Calu3 (cell line): Measurements from ENCODE around the gene ARID5B. TPM values are rescaled to one million over a fixed set of nuclear protein-coding genes. Genes with fewer than 3 reads are reported as not detected.

Experiments
- BruUV-seq: library from RNA; stranded (reverse); fragments of 400-500 nt; replicated peaks from 2 replicates; lab custom pipeline; 2021; lab: Mats Ljungman, UMichigan
- CTCF ChIA-PET: fragments of 300-600 bp; sonication (Branson Sonifier 250); formaldehyde crosslinking; loops from one replicate; lab custom pipeline; 2022; ENCODE audit warnings: antibody characterized with exemption; lab: Charles Lee
- DNase-seq: peaks from one replicate; pipeline ENCODE4 v3.0.0; 2022
- H3K27ac Mint-ChIP-seq: one replicate; pipeline ENCODE4 v1.8.0; 2022; ENCODE audit warnings: mixed read lengths; ENCODE audit not compliant: unreplicated experiment
- H3K27me3 Mint-ChIP-seq: one replicate; pipeline ENCODE4 v1.8.0; 2022; ENCODE audit warnings: mixed read lengths; ENCODE audit not compliant: unreplicated experiment
- H3K36me3 Mint-ChIP-seq: one replicate; pipeline ENCODE4 v1.8.0; 2022; ENCODE audit warnings: mild to moderate bottlenecking, moderate library complexity, mixed read lengths; ENCODE audit not compliant: insufficient read depth, unreplicated experiment
- H3K4me1 Mint-ChIP-seq: one replicate; pipeline ENCODE4 v1.8.0; 2022; ENCODE audit warnings: mild to moderate bottlenecking, low read depth, mixed read lengths; ENCODE audit not compliant: unreplicated experiment
- H3K4me3 Mint-ChIP-seq: one replicate; pipeline ENCODE4 v1.8.0; 2022; ENCODE audit warnings: mild to moderate bottlenecking, low read depth, moderate library complexity, mixed read lengths; ENCODE audit not compliant: unreplicated experiment
- H3K9me3 Mint-ChIP-seq: one replicate; pipeline ENCODE4 v1.8.0; 2022; ENCODE audit warnings: low read depth, mixed read lengths; ENCODE audit not compliant: unreplicated experiment
- intact Hi-C: fragments of 100-400 bp; cut with micrococcal nuclease; formaldehyde crosslinking; loops from one replicate; pipeline ENCODE4 v1.10.0; 2022; ENCODE audit not compliant: unreplicated experiment
- total RNA-seq: library from RNA; stranded (reverse); gene quantifications from 2 replicates; pipeline ENCODE4 v1.2.3, GENCODE V29; 2022
- TF ChIP-seq, protein P1 (sequence below): fragments of 200-600 bp; IDR thresholded peaks from one replicate; pipeline ENCODE4 v1.8.0; 2022; ENCODE audit warnings: antibody characterized with exemption; ENCODE audit not compliant: unreplicated experiment

The ARID5B gene
- total RNA-seq, 1 experiment from 2014 or later: 10.0 TPM

GRCh38 chr10:62083412-62084267, 182.1 kb downstream of the ARID5B start:
- BruUV-seq: no TSS peak
- CTCF ChIA-PET: interaction anchor here (0.6 to 2.4 kb wide), 4 partner anchors 10 to 1267 kb away, joined by 3 to 10 read pairs (median 6); no protein-coding TSS in a partner anchor
- peaks cover 24% of the 10 kb centered on the region for H3K36me3 Mint-ChIP-seq
- H3K27ac Mint-ChIP-seq: peak overlapping the region; percentile 89
- H3K4me3 Mint-ChIP-seq: peak overlapping the region; percentile 27
- peak; percentile 45 for DNase-seq
- peaks cover 52% of the 10 kb centered on the region for H3K4me1 Mint-ChIP-seq
- H3K9me3 Mint-ChIP-seq: no peaks in the 10 kb centered on the region
- intact Hi-C loops: loop anchor here (2.0 kb wide), 1 partner anchor 179 kb away; no protein-coding TSS in a partner anchor
- no peaks in the 10 kb centered on the region for H3K27me3 Mint-ChIP-seq
- TF ChIP-seq, protein P1, sequence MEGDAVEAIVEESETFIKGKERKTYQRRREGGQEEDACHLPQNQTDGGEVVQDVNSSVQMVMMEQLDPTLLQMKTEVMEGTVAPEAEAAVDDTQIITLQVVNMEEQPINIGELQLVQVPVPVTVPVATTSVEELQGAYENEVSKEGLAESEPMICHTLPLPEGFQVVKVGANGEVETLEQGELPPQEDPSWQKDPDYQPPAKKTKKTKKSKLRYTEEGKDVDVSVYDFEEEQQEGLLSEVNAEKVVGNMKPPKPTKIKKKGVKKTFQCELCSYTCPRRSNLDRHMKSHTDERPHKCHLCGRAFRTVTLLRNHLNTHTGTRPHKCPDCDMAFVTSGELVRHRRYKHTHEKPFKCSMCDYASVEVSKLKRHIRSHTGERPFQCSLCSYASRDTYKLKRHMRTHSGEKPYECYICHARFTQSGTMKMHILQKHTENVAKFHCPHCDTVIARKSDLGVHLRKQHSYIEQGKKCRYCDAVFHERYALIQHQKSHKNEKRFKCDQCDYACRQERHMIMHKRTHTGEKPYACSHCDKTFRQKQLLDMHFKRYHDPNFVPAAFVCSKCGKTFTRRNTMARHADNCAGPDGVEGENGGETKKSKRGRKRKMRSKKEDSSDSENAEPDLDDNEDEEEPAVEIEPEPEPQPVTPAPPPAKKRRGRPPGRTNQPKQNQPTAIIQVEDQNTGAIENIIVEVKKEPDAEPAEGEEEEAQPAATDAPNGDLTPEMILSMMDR: no peak

GRCh38 chr10:62084451-62084850, 183.0 kb downstream of the ARID5B start:
- H3K27ac Mint-ChIP-seq: peak overlapping the region; percentile 89
- H3K36me3 Mint-ChIP-seq: peaks cover 24% of the 10 kb centered on the region
- BruUV-seq: no TSS peak
- CTCF ChIA-PET: interaction anchor here (0.8 to 0.9 kb wide), 2 partner anchors 8 to 11 kb away, joined by 3 read pairs; no protein-coding TSS in a partner anchor
- DNase-seq: no peak
- TF ChIP-seq, protein P1: no peak
- intact Hi-C loops: no loop called here
- no peaks in the 10 kb centered on the region for H3K9me3 Mint-ChIP-seq
- H3K27me3 Mint-ChIP-seq: no peaks in the 10 kb centered on the region
- no peak overlapping the region for H3K4me3 Mint-ChIP-seq
- H3K4me1 Mint-ChIP-seq: peaks cover 56% of the 10 kb centered on the region

GRCh38 chr10:62085404-62085803, 183.9 kb downstream of the ARID5B start:
- Mint-ChIP-seq H3K4me3 (no peak overlapping the region), H3K9me3 (no peaks in the 10 kb centered on the region), H3K27ac (peak overlapping the region; percentile 25), H3K36me3 (peaks cover 24% of the 10 kb centered on the region), H3K4me1 (peaks cover 56% of the 10 kb centered on the region), H3K27me3 (no peaks in the 10 kb centered on the region)
- intact Hi-C loops: no loop called here
- TF ChIP-seq, protein P1: no peak
- CTCF ChIA-PET: interaction anchor here (0.9 kb wide), 1 partner anchor 9 kb away, joined by 3 read pairs; no protein-coding TSS in a partner anchor
- DNase-seq: no peak
- BruUV-seq: no TSS peak

DNA sequence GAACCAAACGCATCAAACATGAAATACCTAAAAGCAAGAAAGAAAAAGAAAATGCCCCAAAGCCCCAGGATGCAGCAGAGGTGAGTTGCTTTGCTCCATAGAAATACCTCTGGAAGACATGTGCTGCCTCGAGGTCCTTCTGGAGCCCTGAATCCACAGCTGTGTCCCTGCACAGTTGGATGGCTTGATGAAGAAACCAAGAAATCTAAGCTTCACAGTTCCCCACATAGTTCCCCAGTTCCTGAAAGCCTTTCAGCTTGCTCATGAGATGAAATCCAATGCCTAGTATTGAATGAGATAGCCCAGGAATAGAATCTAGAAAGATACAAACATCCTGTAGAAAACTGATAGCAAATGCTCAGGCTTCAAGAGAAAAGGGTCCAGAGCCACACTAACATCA, 184.3 kb downstream of the ARID5B start:
- no peak for DNase-seq
- Mint-ChIP-seq H3K4me1 (peaks cover 56% of the 10 kb centered on the region), H3K9me3 (no peaks in the 10 kb centered on the region), H3K27me3 (no peaks in the 10 kb centered on the region), H3K36me3 (peaks cover 23% of the 10 kb centered on the region), H3K27ac (peak overlapping the region; percentile 25), H3K4me3 (no peak overlapping the region)
- intact Hi-C loops: no loop called here
- no TSS peak for BruUV-seq
- CTCF ChIA-PET: no interaction called here
- TF ChIP-seq, protein P1: no peak
